RWPE1 (cell line): ENCODE data around the gene AGER.
A peak's percentile ranks its signal among the peaks of the same experiment; 100 is the strongest.

ENCODE experiments used
- CTCF ChIA-PET: fragments of 350-600 bp; sonication (Branson Sonifier 250); formaldehyde crosslinking; extraction: SDS; loops from one replicate; lab custom pipeline; 2021; lab: Yijun Ruan, JAX
- POLR2A ChIA-PET: fragments of 400-600 bp; formaldehyde crosslinking; extraction: SDS; loops from one replicate; lab custom pipeline; 2020; ENCODE audit warnings: antibody characterized with exemption; ENCODE audit not compliant: low non-redundant PET; lab: Yijun Ruan, JAX
- DNase-seq: peaks from one replicate; pipeline ENCODE4 v3.0.0; 2012; ENCODE audit warnings: low spot score
- H3K27ac ChIP-seq: fragments of 450-650 bp; 2 replicates; pipeline ENCODE4 v1.5.1; 2017
- TF ChIP-seq, protein P1 (sequence below): fragments of 450-650 bp; conservative IDR thresholded peaks from 2 replicates; pipeline ENCODE4 v1.5.1; 2017; ENCODE audit warnings: low read depth, mild to moderate bottlenecking

The AGER gene

DNA sequence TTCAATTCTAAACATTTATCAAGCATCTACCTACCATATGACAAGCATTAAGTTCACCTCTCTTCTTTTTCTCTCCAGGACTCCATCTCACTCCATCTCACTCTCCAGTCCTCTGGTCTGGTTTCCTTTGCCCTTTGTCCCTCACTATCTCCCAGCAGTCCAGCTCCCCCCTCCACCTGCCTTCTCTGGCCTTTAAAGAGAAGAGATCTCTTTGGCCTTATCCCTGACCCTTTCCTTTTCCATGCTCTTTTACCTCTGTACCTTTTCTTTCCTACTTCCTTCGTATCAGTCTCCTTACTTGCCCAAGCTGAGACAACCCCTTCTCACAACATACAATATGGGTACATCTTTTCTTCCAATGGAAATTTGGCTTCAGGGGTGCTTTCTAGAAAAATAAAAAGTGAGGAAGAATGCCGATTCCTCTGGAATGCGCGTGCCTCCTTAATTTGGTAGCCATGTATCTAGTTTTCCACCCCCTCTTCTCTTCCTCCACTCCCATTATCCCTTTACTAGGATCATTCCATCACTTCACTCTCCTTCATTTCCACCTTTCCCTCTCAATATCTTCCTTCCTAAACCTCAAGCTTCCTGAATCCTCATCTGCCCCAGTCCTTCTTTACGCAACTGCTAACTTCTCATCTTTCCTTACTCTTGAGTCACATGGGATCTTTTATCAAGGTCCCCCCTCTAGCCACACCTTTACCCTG is 7.4 kb downstream of the AGER start:
- TF ChIP-seq, protein P1, sequence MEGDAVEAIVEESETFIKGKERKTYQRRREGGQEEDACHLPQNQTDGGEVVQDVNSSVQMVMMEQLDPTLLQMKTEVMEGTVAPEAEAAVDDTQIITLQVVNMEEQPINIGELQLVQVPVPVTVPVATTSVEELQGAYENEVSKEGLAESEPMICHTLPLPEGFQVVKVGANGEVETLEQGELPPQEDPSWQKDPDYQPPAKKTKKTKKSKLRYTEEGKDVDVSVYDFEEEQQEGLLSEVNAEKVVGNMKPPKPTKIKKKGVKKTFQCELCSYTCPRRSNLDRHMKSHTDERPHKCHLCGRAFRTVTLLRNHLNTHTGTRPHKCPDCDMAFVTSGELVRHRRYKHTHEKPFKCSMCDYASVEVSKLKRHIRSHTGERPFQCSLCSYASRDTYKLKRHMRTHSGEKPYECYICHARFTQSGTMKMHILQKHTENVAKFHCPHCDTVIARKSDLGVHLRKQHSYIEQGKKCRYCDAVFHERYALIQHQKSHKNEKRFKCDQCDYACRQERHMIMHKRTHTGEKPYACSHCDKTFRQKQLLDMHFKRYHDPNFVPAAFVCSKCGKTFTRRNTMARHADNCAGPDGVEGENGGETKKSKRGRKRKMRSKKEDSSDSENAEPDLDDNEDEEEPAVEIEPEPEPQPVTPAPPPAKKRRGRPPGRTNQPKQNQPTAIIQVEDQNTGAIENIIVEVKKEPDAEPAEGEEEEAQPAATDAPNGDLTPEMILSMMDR, result no peak
- POLR2A ChIA-PET, result interaction anchor here (0.5 kb wide), 3 partner anchors 260 to 795 kb away, joined by 3 to 4 read pairs (median 3); no protein-coding TSS in a partner anchor
- CTCF ChIA-PET, result interaction anchor here (0.8 to 1.2 kb wide), 2 partner anchors 19 to 57 kb away, joined by 3 read pairs; no protein-coding TSS in a partner anchor
- DNase-seq, result peak; percentile 77
- H3K27ac ChIP-seq, result peak overlapping the region; percentile 97

DNA sequence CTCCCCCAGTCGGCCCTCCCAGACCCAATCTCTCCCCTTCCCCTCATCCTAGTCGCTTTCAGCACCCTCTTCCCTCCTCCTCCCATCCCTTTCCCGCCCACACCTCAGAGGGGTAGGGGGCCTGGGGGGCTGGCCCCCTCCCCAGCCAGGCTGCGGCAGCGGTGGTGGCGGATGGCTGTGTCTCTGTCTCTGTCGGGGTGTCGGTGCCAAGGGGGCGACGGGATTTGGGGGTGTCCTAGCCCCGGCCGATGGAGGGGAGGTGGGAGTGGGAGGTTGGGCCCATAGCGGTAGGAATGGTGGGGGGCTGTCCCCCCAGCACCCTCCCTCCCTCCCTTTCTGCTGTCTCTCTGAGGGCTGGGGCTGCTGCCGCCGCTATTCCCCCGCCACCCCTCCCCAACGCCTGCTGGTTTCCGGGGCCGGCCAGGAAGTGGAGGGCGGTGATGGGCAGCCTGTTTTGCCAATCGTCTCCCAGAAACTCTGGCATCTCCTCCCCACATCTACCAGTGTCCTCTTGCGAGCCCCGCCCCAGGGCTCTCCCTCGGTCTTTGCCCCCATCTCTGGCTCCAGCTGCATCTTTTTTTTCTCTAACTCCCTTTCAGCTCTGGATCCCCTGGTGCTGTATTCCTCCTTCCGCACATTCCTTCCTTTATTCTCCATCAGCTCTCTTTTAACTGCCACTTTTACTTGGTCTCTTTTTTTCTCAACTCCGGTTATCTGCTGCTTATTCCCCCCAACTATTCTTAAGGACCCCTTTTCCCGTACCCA is 8.2 kb downstream of the AGER start, which contains the start of gene AGPAT1:
TSS of gene AGPAT1 (minus strand) at position 374 of the 765 bp plus-strand sequence. CDS start 4,588 bp downstream, outside the sequence.
- ChIA-PET CTCF (no interaction called here), POLR2A (interaction anchor here (0.5 kb wide), 2 partner anchors 744 to 796 kb away, joined by 3 to 4 read pairs; no protein-coding TSS in a partner anchor)
- TF ChIP-seq, protein P1, result no peak
- peak; percentile 97 for DNase-seq
- H3K27ac ChIP-seq, result peak within 1 kb of the TSS; percentile 97

DNA sequence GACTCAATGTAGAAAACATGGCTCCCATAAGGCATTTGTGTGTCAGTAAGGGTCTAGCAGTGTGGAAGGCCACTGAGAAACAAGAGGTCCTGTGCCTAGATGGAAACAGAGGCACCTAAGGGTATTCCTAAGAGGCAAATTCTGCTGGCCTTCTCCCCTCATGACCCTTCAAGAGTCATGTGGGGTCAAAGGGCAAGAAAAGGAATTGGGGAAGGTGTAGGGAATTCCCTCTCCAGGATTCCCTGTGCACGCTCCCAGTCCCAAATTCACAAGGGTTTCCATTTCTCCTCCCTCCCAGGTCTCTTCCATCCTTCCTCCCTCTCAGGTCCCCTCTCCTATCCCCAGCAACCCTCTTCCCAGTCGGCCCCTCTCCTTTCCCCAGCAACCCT is 8.7 kb downstream of the AGER start:
- ChIA-PET POLR2A (no interaction called here), CTCF (no interaction called here)
- DNase-seq, result no peak
- peak overlapping the region; percentile 97 for H3K27ac ChIP-seq
- TF ChIP-seq, protein P1, result no peak

- TF ChIP-seq, protein P1, result no peak
- DNase-seq, result no peak
- POLR2A ChIA-PET, result no interaction called here
- CTCF ChIA-PET, result interaction anchor here (1.0 kb wide), 1 partner anchor 20 kb away, joined by 3 read pairs; no protein-coding TSS in a partner anchor
- no peak overlapping the region for H3K27ac ChIP-seq
Observed at GRCh38 chr6:32174416-32174815, 9.6 kb downstream of the AGER start.

GRCh38 chr6:32173051-32173727 is 10.9 kb downstream of the AGER start:
- TF ChIP-seq, protein P1, result no peak
- H3K27ac ChIP-seq, result no peak overlapping the region
- ChIA-PET POLR2A (no interaction called here), CTCF (interaction anchor here (1.0 kb wide), 1 partner anchor 19 kb away, joined by 3 read pairs; no protein-coding TSS in a partner anchor)
- no peak for DNase-seq

DNA sequence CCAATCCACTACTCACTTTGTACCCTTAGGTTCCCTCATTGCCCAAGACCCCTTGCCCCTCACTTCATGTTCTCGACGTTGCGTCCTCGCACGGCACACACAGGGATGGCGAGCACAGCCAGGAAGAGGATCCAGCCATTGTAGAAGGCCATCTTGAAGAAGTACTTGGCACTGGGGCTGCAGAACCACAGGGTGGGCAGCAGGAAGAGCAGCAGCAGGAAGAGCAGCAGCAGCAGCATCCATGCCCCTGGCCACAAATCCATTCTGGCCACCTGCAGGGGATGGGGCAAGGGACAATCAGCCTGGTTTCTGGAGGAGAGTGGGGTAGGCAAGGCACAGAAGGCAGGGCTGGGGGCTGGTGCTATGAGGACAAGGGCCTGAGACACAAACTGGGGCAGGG is 12.8 kb downstream of the AGER start:
- ChIA-PET POLR2A (no interaction called here), CTCF (no interaction called here)
- H3K27ac ChIP-seq, result peak overlapping the region; percentile 19
- DNase-seq, result no peak
- TF ChIP-seq, protein P1, result no peak
